Measurements from ENCODE around the gene PPM1B.

PPM1B gene

GRCh38 chr2:44271296-44271695 is 102.6 kb downstream of the PPM1B start:
- Histone ChIP-seq H3K9me3 (ENCODE audit: control insufficient read depth, insufficient read depth, low read length) (no peaks in the 10 kb centered on the region), H4K20me1 (ENCODE audit: control insufficient read depth, insufficient read depth, low read depth, low read length) (no peaks in the 10 kb centered on the region), H3K4me2 (ENCODE audit: low read length) (no peak overlapping the region), H3K27me3 (ENCODE audit: control insufficient read depth, low read length) (no peaks in the 10 kb centered on the region), H3K36me3 (ENCODE audit: control insufficient read depth, low read length) (no peaks in the 10 kb centered on the region), H3K27ac (ENCODE audit: low read depth, low read length) (no peak overlapping the region), H3F3A (ENCODE audit: control insufficient read depth, insufficient read depth) (no peaks in the 10 kb centered on the region), H3K4me1 (ENCODE audit: control insufficient read depth, low read length) (peaks cover 5% of the 10 kb centered on the region), H3K9me2 (replicated peaks; ENCODE audit: control insufficient read depth, low read length) (no peaks in the 10 kb centered on the region), H3K79me2 (ENCODE audit: control insufficient read depth, low read length) (no peaks in the 10 kb centered on the region), H3K4me3 (ENCODE audit: low read length) (no peak overlapping the region)
- TF ChIP-seq EZH2phosphoT487 (IDR thresholded peaks at IDR 0.05; ENCODE audit: borderline replicate concordance, low read length), result no peak
- TF ChIP-seq CTCF (IDR thresholded peaks at IDR 0.05; ENCODE audit: low read depth, low read length, poor library complexity, severe bottlenecking), result no peak

- no peak overlapping the region for H3K4me2 ChIP-seq (ENCODE audit: low read length)
- H3K4me1 ChIP-seq (ENCODE audit: control insufficient read depth, low read length), result peaks cover 5% of the 10 kb centered on the region
- no peak overlapping the region for H3K27ac ChIP-seq (ENCODE audit: low read depth, low read length)
- no peaks in the 10 kb centered on the region for H3K27me3 ChIP-seq (ENCODE audit: control insufficient read depth, low read length)
- H3K36me3 ChIP-seq (ENCODE audit: control insufficient read depth, low read length), result no peaks in the 10 kb centered on the region
- H3K9me3 ChIP-seq (ENCODE audit: control insufficient read depth, insufficient read depth, low read length), result no peaks in the 10 kb centered on the region
- no peaks in the 10 kb centered on the region for H3F3A ChIP-seq (ENCODE audit: control insufficient read depth, insufficient read depth)
- no peaks in the 10 kb centered on the region for H3K79me2 ChIP-seq (ENCODE audit: control insufficient read depth, low read length)
- H3K4me3 ChIP-seq (ENCODE audit: low read length), result no peak overlapping the region
- H3K9me2 ChIP-seq (replicated peaks; ENCODE audit: control insufficient read depth, low read length), result no peaks in the 10 kb centered on the region
- no peak for TF ChIP-seq EZH2phosphoT487 (IDR thresholded peaks at IDR 0.05; ENCODE audit: borderline replicate concordance, low read length)
- no peak for TF ChIP-seq CTCF (IDR thresholded peaks at IDR 0.05; ENCODE audit: low read depth, low read length, poor library complexity, severe bottlenecking)
- H4K20me1 ChIP-seq (ENCODE audit: control insufficient read depth, insufficient read depth, low read depth, low read length), result no peaks in the 10 kb centered on the region
Observed at GRCh38 chr2:44273076-44273475, 104.4 kb downstream of the PPM1B start.

DNA sequence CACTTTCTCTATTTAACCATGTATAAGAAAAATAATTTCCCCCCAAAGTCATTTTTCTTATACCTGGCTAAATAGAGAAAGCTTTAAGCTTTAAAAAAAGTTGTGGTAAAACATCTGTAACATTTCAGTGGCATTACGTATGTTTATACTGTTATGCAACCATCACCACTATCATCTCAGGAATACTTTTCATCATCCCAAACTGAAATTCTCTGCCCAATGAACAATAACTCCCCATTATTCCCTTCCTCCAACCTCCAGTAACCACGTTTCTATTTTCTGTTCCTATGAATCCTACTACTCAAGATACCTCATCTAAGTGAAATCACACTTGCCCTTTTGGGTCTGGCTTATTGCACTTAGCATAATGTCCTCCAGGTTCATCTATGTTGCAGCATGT is 104.9 kb downstream of the PPM1B start:
- Histone ChIP-seq H3K36me3 (ENCODE audit: control insufficient read depth, low read length) (no peaks in the 10 kb centered on the region), H3K4me2 (ENCODE audit: low read length) (no peak overlapping the region), H4K20me1 (ENCODE audit: control insufficient read depth, insufficient read depth, low read depth, low read length) (no peaks in the 10 kb centered on the region), H3K27me3 (ENCODE audit: control insufficient read depth, low read length) (no peaks in the 10 kb centered on the region), H3K79me2 (ENCODE audit: control insufficient read depth, low read length) (no peaks in the 10 kb centered on the region), H3K27ac (ENCODE audit: low read depth, low read length) (no peak overlapping the region), H3K9me2 (replicated peaks; ENCODE audit: control insufficient read depth, low read length) (no peaks in the 10 kb centered on the region), H3K4me3 (ENCODE audit: low read length) (no peak overlapping the region), H3K4me1 (ENCODE audit: control insufficient read depth, low read length) (peaks cover 2% of the 10 kb centered on the region), H3K9me3 (ENCODE audit: control insufficient read depth, insufficient read depth, low read length) (no peaks in the 10 kb centered on the region), H3F3A (ENCODE audit: control insufficient read depth, insufficient read depth) (no peaks in the 10 kb centered on the region)
- TF ChIP-seq CTCF (IDR thresholded peaks at IDR 0.05; ENCODE audit: low read depth, low read length, poor library complexity, severe bottlenecking) (no peak), EZH2phosphoT487 (IDR thresholded peaks at IDR 0.05; ENCODE audit: borderline replicate concordance, low read length) (no peak)

- H3K4me1 ChIP-seq (ENCODE audit: control insufficient read depth, low read length), result no peaks in the 10 kb centered on the region
- no peaks in the 10 kb centered on the region for H3K9me2 ChIP-seq (replicated peaks; ENCODE audit: control insufficient read depth, low read length)
- no peak overlapping the region for H3K4me2 ChIP-seq (ENCODE audit: low read length)
- no peaks in the 10 kb centered on the region for H3K27me3 ChIP-seq (ENCODE audit: control insufficient read depth, low read length)
- no peaks in the 10 kb centered on the region for H4K20me1 ChIP-seq (ENCODE audit: control insufficient read depth, insufficient read depth, low read depth, low read length)
- H3K27ac ChIP-seq (ENCODE audit: low read depth, low read length), result no peak overlapping the region
- H3K9me3 ChIP-seq (ENCODE audit: control insufficient read depth, insufficient read depth, low read length), result no peaks in the 10 kb centered on the region
- H3K4me3 ChIP-seq (ENCODE audit: low read length), result no peak overlapping the region
- no peak for TF ChIP-seq EZH2phosphoT487 (IDR thresholded peaks at IDR 0.05; ENCODE audit: borderline replicate concordance, low read length)
- no peak for TF ChIP-seq CTCF (IDR thresholded peaks at IDR 0.05; ENCODE audit: low read depth, low read length, poor library complexity, severe bottlenecking)
- H3K79me2 ChIP-seq (ENCODE audit: control insufficient read depth, low read length), result no peaks in the 10 kb centered on the region
- no peaks in the 10 kb centered on the region for H3F3A ChIP-seq (ENCODE audit: control insufficient read depth, insufficient read depth)
- H3K36me3 ChIP-seq (ENCODE audit: control insufficient read depth, low read length), result no peaks in the 10 kb centered on the region
Observed at GRCh38 chr2:44275927-44276303, 107.2 kb downstream of the PPM1B start.
